Lower leg skin (tissue), 3 donors: ENCODE data around the gene HSPA8.

Experiments
- CTCF ChIP-seq, 3 donors: fragments of 450-650 bp; IDR thresholded peaks; one replicate each; pipeline ENCODE4 v1.5.1; 2016; ENCODE audit warnings: antibody characterized with exemption in 3 of 3, mild to moderate bottlenecking in 3 of 3, moderate library complexity in 2 of 3
- POLR2A ChIP-seq, 2 donors: fragments of 450-650 bp; IDR thresholded peaks; one replicate each; pipeline ENCODE4 v1.6.1; 2016 to 2017; ENCODE audit warnings: antibody characterized with exemption in 2 of 2, mild to moderate bottlenecking in 1 of 2, moderate library complexity in 1 of 2

GRCh38 chr11:123062158-123062891 lies 389 bp upstream of the HSPA8 start:
- TF ChIP-seq CTCF (IDR thresholded peaks at IDR 0.05) (no peak), POLR2A (IDR thresholded peaks at IDR 0.05) (no peak)
